Right ventricle myocardium inferior (tissue), 1 donor: Measurements from ENCODE around the gene MYH7B. TPM values are rescaled to one million over a fixed set of nuclear protein-coding genes. Genes with fewer than 3 reads are reported as not detected.

Experiments
- ATAC-seq: fragments of 200-7000 bp; cut with Tn5 transposase; one replicate; pipeline ENCODE4 v1.9.1; 2020; ENCODE audit warnings: mild to moderate bottlenecking, moderate library complexity
- DNase-seq: peaks from one replicate; pipeline ENCODE4 v3.0.0; 2021; ENCODE audit errors: missing footprints
- intact Hi-C: fragments of 100-400 bp; cut with DNase I; formaldehyde crosslinking; loops from one replicate; pipeline ENCODE4 v1.11.0; 2022
- microRNA-seq: library from miRNA; unstranded; fragments of <30 nt; microRNA quantifications from one replicate; pipeline ENCODE4 v1.2.0, GENCODE V29; 2020
- total RNA-seq: library from RNA; stranded (reverse); fragmentation: NEBNext Ultra II Directional; extraction: Animal tissue kit (Norgen Biotek cat#: 25700); gene quantifications from one replicate; pipeline ENCODE4 v1.2.1, GENCODE V29; 2021
- donor health status: DM: no; HTN: yes; CAD: no; lungs with severe emphysema.

The MYH7B gene
- total RNA-seq, 1 donor from 2014 or later, result 230 TPM

- ATAC-seq (no peak), DNase-seq (peak; percentile 56)
- intact Hi-C loops, result no loop called here
Observed at GRCh38 chr20:34998331-34998950, 42.8 kb downstream of the MYH7B start.

GRCh38 chr20:34999021-34999451, 43.4 kb downstream of the MYH7B start:
- DNase-seq, result peak; percentile 64
- intact Hi-C loops, result no loop called here
- ATAC-seq, result no peak

- intact Hi-C loops, result no loop called here
- no peak for ATAC-seq
- DNase-seq, result no peak
Observed at GRCh38 chr20:34999782-35000181, 44.1 kb downstream of the MYH7B start.

- no peak for ATAC-seq
- peak; percentile 60 for DNase-seq
- intact Hi-C loops, result no loop called here
Observed at GRCh38 chr20:35000311-35000921, 44.7 kb downstream of the MYH7B start.

GRCh38 chr20:35000922-35001595, 45.4 kb downstream of the MYH7B start:
- DNase-seq (peak; percentile 47), ATAC-seq (no peak)

GRCh38 chr20:35001596-35002362, 46.1 kb downstream of the MYH7B start:
- intact Hi-C loops, result no loop called here
- ATAC-seq (no peak), DNase-seq (peak; percentile 42)

More at GRCh38 chr20:35000922-35001595, 45.4 kb downstream of the MYH7B start:
- intact Hi-C loops, result no loop called here

GRCh38 chr20:35002426-35003210, 47.0 kb downstream of the MYH7B start:
- peak; percentile 18 for ATAC-seq
- intact Hi-C loops, result no loop called here
- DNase-seq, result peak; percentile 16

GRCh38 chr20:35003211-35004031, 47.8 kb downstream of the MYH7B start:
- ATAC-seq (peak; percentile 3), DNase-seq (peak; percentile 45)
- intact Hi-C loops, result no loop called here

GRCh38 chr20:35004051-35004725, 48.5 kb downstream of the MYH7B start:
- ATAC-seq (no peak), DNase-seq (peak; percentile 33)
- intact Hi-C loops, result no loop called here

- DNase-seq, result peak; percentile 41
- ATAC-seq, result no peak
- intact Hi-C loops, result loop anchor here (5.0 kb wide), 1 partner anchor 133 kb away; the partner anchor contains the start of gene GGT7
Observed at GRCh38 chr20:35004749-35005462, 49.2 kb downstream of the MYH7B start.

Small RNA genes within 50 kb of the gene (microRNA-seq; reads per million reads assigned to microRNA genes)
- gene MIR499A (not detected), gene MIR499B (not detected)

Other genes with a start within 250 kb of the MYH7B start
- 16.0 TPM for gene NCOA6, start 130.2 kb upstream of the MYH7B start, total RNA-seq
- 19.1 TPM for gene GGT7, start 83.0 kb upstream of the MYH7B start, total RNA-seq
- gene ACSS2, start 79.3 kb upstream of the MYH7B start, total RNA-seq, result 149 TPM
- gene GSS, start 62 bp upstream of the MYH7B start, total RNA-seq, result 17.6 TPM
- 35.3 TPM for gene TRPC4AP, start 136.9 kb downstream of the MYH7B start, total RNA-seq
- 12.7 TPM for gene EDEM2, start 191.5 kb downstream of the MYH7B start, total RNA-seq
- gene PROCR, start 216.2 kb downstream of the MYH7B start, total RNA-seq, result 10.5 TPM